ENCODE measurements around the gene PTGR2. TPM values are rescaled to one million over a fixed set of nuclear protein-coding genes. Genes with fewer than 3 reads are reported as not detected.

PTGR2 gene
- total and polyA plus RNA-seq, 2 donors (not counting 3 experiments of a cell fraction or from before 2014, with no cell fraction given) = 1.1 to 5.6 TPM

- BruUV-seq (replicated peaks) = no TSS peak
- Histone ChIP-seq H3K9ac (replicated peaks; ENCODE audit: extremely low read depth, insufficient read depth, low read length) (no peak overlapping the region), H4K20me1 (replicated peaks; ENCODE audit: control insufficient read depth, extremely low read depth, insufficient read depth, low read length) (no peaks in the 10 kb centered on the region), H2AFZ (ENCODE audit: low read depth, low read length) (no peak overlapping the region), H3K27me3 (ENCODE audit: control insufficient read depth in 2 of 2, insufficient read depth in 2 of 2, low read length in 2 of 2) (peaks cover 0 to 2% of the 10 kb centered on the region in 2 experiments), H3K27ac (ENCODE audit: insufficient read depth, low read depth, low read length) (no peak overlapping the region), H3K4me1 (ENCODE audit: control insufficient read depth, extremely low read depth, insufficient read depth, low read length) (peaks cover 8% of the 10 kb centered on the region), H3K4me2 (ENCODE audit: insufficient read depth, low read length) (no peak overlapping the region), H3K79me2 (ENCODE audit: control insufficient read depth, insufficient read depth, low read length) (no peaks in the 10 kb centered on the region), H3K4me3 (replicated peaks in 1 of 3; ENCODE audit: insufficient read depth in 1 of 3, low read depth in 1 of 3, low read length in 3 of 3) (no peak overlapping the region), H3K9me1 (replicated peaks; ENCODE audit: control insufficient read depth, extremely low read depth, insufficient read depth, low read length) (no peaks in the 10 kb centered on the region), H3K36me3 (ENCODE audit: control insufficient read depth in 2 of 2, extremely low read depth in 1 of 2, insufficient read depth in 2 of 2, low read length in 2 of 2) (no peaks in the 10 kb centered on the region), H3K9me3 (replicated peaks; ENCODE audit: control insufficient read depth, insufficient read depth, low read length) (no peaks in the 10 kb centered on the region)
- TF ChIP-seq EZH2 (IDR thresholded peaks at IDR 0.05; ENCODE audit: borderline replicate concordance, low read depth, low read length, severe bottlenecking) (no peak), JUN (IDR thresholded peaks at IDR 0.05; ENCODE audit: borderline replicate concordance, insufficient read depth, insufficient read length, low read depth) (no peak), POLR2A (IDR thresholded peaks at IDR 0.05; ENCODE audit: low read depth, low read length) (no peak), MYC (IDR thresholded peaks at IDR 0.05; ENCODE audit: low read depth, low read length) (no peak), MAX (IDR thresholded peaks at IDR 0.05; ENCODE audit: insufficient read depth, insufficient read length) (no peak), FOS (IDR thresholded peaks at IDR 0.05; ENCODE audit: borderline replicate concordance, insufficient read depth, low read length) (no peak), POLR2AphosphoS5 (IDR thresholded peaks at IDR 0.05; ENCODE audit: insufficient read depth, low read depth, low read length) (no peak), GATA2 (IDR thresholded peaks at IDR 0.05; ENCODE audit: insufficient read depth, insufficient read length, low read depth, low read length) (no peak), CTCF (IDR thresholded peaks at IDR 0.05; ENCODE audit: extremely low read depth in 1 of 2, insufficient read depth in 1 of 2, low read depth in 1 of 2, low read length in 2 of 2) (no peak)
- CTCF ChIA-PET = no interaction called here
- DNase-seq (ENCODE audit: low read depth, low spot score) = no peak
- dilution Hi-C loops (cut with MboI; ENCODE audit: extremely low pct_ligation_motif_present, low sequenced_read_pairs) (no loop called here), intact Hi-C loops (cut with micrococcal nuclease) (no loop called here)
- POLR2A ChIA-PET = no interaction called here
- no peak for FAIRE-seq
These were observed 44.2 kb upstream of the PTGR2 start for GRCh38 chr14:73807457-73807856.

All from endothelial cell of umbilical vein (primary cell).